H9 (cell line): ENCODE data around the gene LRMDA. TPM values are rescaled to one million over a fixed set of nuclear protein-coding genes. Genes with fewer than 3 reads are reported as not detected.

Source experiments
- DNase-seq: peaks from one replicate; pipeline ENCODE4 v3.0.0-alpha.2; 2017
- H2AFZ ChIP-seq: one replicate; pipeline ENCODE4 v1.6.1; 2013; ENCODE audit warnings: mild to moderate bottlenecking, low read length, control low read depth, moderate library complexity
- H2AK5ac ChIP-seq: 2 replicates; pipeline ENCODE4 v1.6.1; 2013; ENCODE audit warnings: low read length, control low read depth, mixed read lengths; ENCODE audit not compliant: insufficient read length
- H2BK120ac ChIP-seq: one replicate; pipeline ENCODE4 v1.6.1; 2013; ENCODE audit warnings: low read depth, mild to moderate bottlenecking, low read length, control low read depth, inconsistent platforms; ENCODE audit not compliant: poor library complexity, severe bottlenecking
- H2BK12ac ChIP-seq: 2 replicates; pipeline ENCODE4 v1.6.1; 2013; ENCODE audit warnings: low read length, control low read depth, mixed read lengths, low read depth; ENCODE audit not compliant: insufficient read length
- H2BK15ac ChIP-seq: 2 replicates; pipeline ENCODE4 v1.6.1; 2013; ENCODE audit warnings: low read depth, low read length, control low read depth
- H2BK20ac ChIP-seq: one replicate; pipeline ENCODE4 v1.6.1; 2013; ENCODE audit warnings: low read depth, mild to moderate bottlenecking, low read length, control low read depth, inconsistent platforms; ENCODE audit not compliant: poor library complexity, severe bottlenecking
- H2BK5ac ChIP-seq: 2 replicates; pipeline ENCODE4 v1.6.1; 2013; ENCODE audit warnings: low read length, control low read depth, mixed read lengths; ENCODE audit not compliant: insufficient read length
- H3K14ac ChIP-seq: 2 replicates; pipeline ENCODE4 v1.6.1; 2013; ENCODE audit warnings: low read length, control low read depth; ENCODE audit not compliant: insufficient read depth
- H3K18ac ChIP-seq: 2 replicates; pipeline ENCODE4 v1.6.1; 2013; ENCODE audit warnings: low read depth, mild to moderate bottlenecking, mixed read lengths, low read length, control low read depth; ENCODE audit not compliant: insufficient read length
- H3K23ac ChIP-seq: 2 replicates; pipeline ENCODE4 v1.6.1; 2013; ENCODE audit warnings: low read length, control low read depth, mixed read lengths, low read depth; ENCODE audit not compliant: insufficient read length
- H3K23me2 ChIP-seq: 2 replicates; pipeline ENCODE4 v1.6.1; 2013; ENCODE audit warnings: low read depth, mild to moderate bottlenecking, mixed read lengths, low read length, control low read depth; ENCODE audit not compliant: insufficient read length, poor library complexity, severe bottlenecking
- H3K27ac ChIP-seq: 2 replicates; pipeline ENCODE4 v1.5.1; 2013; ENCODE audit warnings: low read length, control low read depth, mixed read lengths, low read depth; ENCODE audit not compliant: insufficient read length
- H3K27me3 ChIP-seq: 2 replicates; pipeline ENCODE4 v1.6.1; 2013; ENCODE audit warnings: low read length, control low read depth, inconsistent platforms; ENCODE audit not compliant: insufficient read depth
- H3K4ac ChIP-seq: 2 replicates; pipeline ENCODE4 v1.6.1; 2013; ENCODE audit warnings: low read depth, mild to moderate bottlenecking, control low read depth, inconsistent platforms, low read length, moderate library complexity
- H3K4me1 ChIP-seq: 2 replicates; pipeline ENCODE4 v1.6.1; 2013; ENCODE audit warnings: low read length, control low read depth, inconsistent platforms; ENCODE audit not compliant: insufficient read depth
- H3K4me2 ChIP-seq: 2 replicates; pipeline ENCODE4 v1.6.1; 2013; ENCODE audit warnings: low read length, control low read depth, mixed read lengths; ENCODE audit not compliant: insufficient read length, insufficient read depth
- H3K56ac ChIP-seq: 2 replicates; pipeline ENCODE4 v1.6.1; 2013; ENCODE audit warnings: low read depth, mild to moderate bottlenecking, mixed read lengths, low read length, control low read depth; ENCODE audit not compliant: insufficient read length
- H3K79me1 ChIP-seq: 2 replicates; pipeline ENCODE4 v1.6.1; 2013; ENCODE audit warnings: low read depth, mild to moderate bottlenecking, moderate library complexity, low read length, control low read depth, inconsistent platforms; ENCODE audit not compliant: insufficient read depth, poor library complexity, severe bottlenecking
- H3K79me2 ChIP-seq: 2 replicates; pipeline ENCODE4 v1.6.1; 2013; ENCODE audit warnings: low read length, control low read depth, inconsistent platforms; ENCODE audit not compliant: insufficient read depth
- H3K9ac ChIP-seq: 2 replicates; pipeline ENCODE4 v1.6.1; 2013; ENCODE audit warnings: low read length, control low read depth, mixed read lengths; ENCODE audit not compliant: insufficient read length; ENCODE audit errors: extremely low read depth
- H3K9me3 ChIP-seq: one replicate; pipeline ENCODE4 v1.6.1; 2013; ENCODE audit warnings: low read depth, low read length, inconsistent platforms; ENCODE audit not compliant: control insufficient read depth
- H3T11ph ChIP-seq: one replicate; pipeline ENCODE4 v1.6.1; 2013; ENCODE audit warnings: mild to moderate bottlenecking, low read length, control low read depth, inconsistent platforms
- H4K20me1 ChIP-seq: one replicate; pipeline ENCODE4 v1.6.1; 2013; ENCODE audit not compliant: control insufficient read depth, insufficient read length, insufficient read depth
- H4K5ac ChIP-seq: 2 replicates; pipeline ENCODE4 v1.6.1; 2013; ENCODE audit warnings: low read depth, mild to moderate bottlenecking, mixed read lengths, low read length, control low read depth; ENCODE audit not compliant: insufficient read length
- H4K8ac ChIP-seq: replicated peaks from 2 replicates; pipeline ENCODE4 v1.6.1; 2013; ENCODE audit warnings: low read length, control low read depth, mixed read lengths, low read depth; ENCODE audit not compliant: insufficient read length
- H4K91ac ChIP-seq: 2 replicates; pipeline ENCODE4 v1.6.1; 2013; ENCODE audit warnings: low read depth, mild to moderate bottlenecking, moderate library complexity, mixed read lengths, low read length, control low read depth; ENCODE audit not compliant: insufficient read length
- H3K27ac Mint-ChIP-seq, 3 experiments: 2 replicates in 2 of 3; 3 replicates in 1 of 3; pipeline ENCODE4 v1.8.0; 2020 to 2021; ENCODE audit warnings: mixed read lengths in 3 of 3, mild to moderate bottlenecking in 1 of 3, moderate library complexity in 1 of 3
- H3K27me3 Mint-ChIP-seq: 2 replicates; pipeline ENCODE4 v1.8.0; 2021; ENCODE audit warnings: low read depth, mild to moderate bottlenecking, moderate library complexity, mixed read lengths
- H3K36me3 Mint-ChIP-seq, 3 experiments: 2 replicates in 2 of 3; 3 replicates in 1 of 3; pipeline ENCODE4 v1.8.0; 2020 to 2021; ENCODE audit warnings: low read depth in 3 of 3, mixed read lengths in 3 of 3; ENCODE audit not compliant: insufficient read depth in 1 of 3
- H3K4me1 Mint-ChIP-seq, 2 experiments: 2 replicates each; pipeline ENCODE4 v1.8.0; 2020; ENCODE audit warnings: mixed read lengths in 2 of 2
- H3K4me3 Mint-ChIP-seq, 2 experiments: 2 replicates in 1 of 2; 3 replicates in 1 of 2; pipeline ENCODE4 v1.8.0; 2020 to 2021; ENCODE audit warnings: mild to moderate bottlenecking in 2 of 2, mixed read lengths in 2 of 2, moderate library complexity in 1 of 2
- H3K9me3 Mint-ChIP-seq, 2 experiments: 2 replicates in 1 of 2; 3 replicates in 1 of 2; pipeline ENCODE4 v1.8.0; 2020; ENCODE audit warnings: mild to moderate bottlenecking in 2 of 2, mixed read lengths in 2 of 2, moderate library complexity in 1 of 2
- CTCF ChIP-seq: fragments of 200-600 bp; sonication (generic); conservative IDR thresholded peaks from 3 replicates; pipeline ENCODE4 v1.8.0; 2021; ENCODE audit warnings: antibody characterized with exemption, mild to moderate bottlenecking
- total RNA-seq: library from RNA; stranded (reverse); gene quantifications from 2 replicates; pipeline ENCODE4 v1.2.1, GENCODE V29; 2021

Gene LRMDA
- total RNA-seq, 1 experiment from 2014 or later: 1.8 TPM

- Histone ChIP-seq H4K5ac (no peak overlapping the region), H3K27me3 (no peaks in the 10 kb centered on the region), H3K18ac (no peak overlapping the region), H2BK20ac (no peak overlapping the region), H3K56ac (no peak overlapping the region), H3K23ac (no peak overlapping the region), H3T11ph (no peak overlapping the region), H3K79me1 (no peaks in the 10 kb centered on the region), H2AFZ (no peak overlapping the region), H4K8ac (no peak overlapping the region), H4K20me1 (no peaks in the 10 kb centered on the region), H2BK5ac (no peak overlapping the region), H3K23me2 (no peaks in the 10 kb centered on the region), H3K9me3 (no peaks in the 10 kb centered on the region), H2BK120ac (no peak overlapping the region), H3K79me2 (no peaks in the 10 kb centered on the region), H2BK12ac (no peak overlapping the region), H3K4me2 (no peak overlapping the region), H3K4me1 (0 out of 2 replicates have a peak, but pooled peaks cover 7% of the 10 kb centered on the region), H2AK5ac (no peak overlapping the region), H3K27ac (no peak overlapping the region), H4K91ac (no peak overlapping the region), H3K4ac (no peak overlapping the region), H3K9ac (no peak overlapping the region), H2BK15ac (no peak overlapping the region), H3K14ac (no peak overlapping the region)
- no peak for TF ChIP-seq CTCF
- H3K36me3 Mint-ChIP-seq: no peaks in the 10 kb centered on the region
- no peak overlapping the region for H3K4me3 Mint-ChIP-seq
- no peak for DNase-seq
- H3K4me1 Mint-ChIP-seq: peaks cover 17 to 22% of the 10 kb centered on the region in 2 experiments
- H3K9me3 Mint-ChIP-seq: no peaks in the 10 kb centered on the region
- no peaks in the 10 kb centered on the region; the same call in 1 of the 2 replicates for H3K27me3 Mint-ChIP-seq
- no peak overlapping the region for H3K27ac Mint-ChIP-seq
Observed at GRCh38 chr10:75778665-75779064, 347.2 kb downstream of the LRMDA start.
